B cell (primary cell): ENCODE measurements around the gene FRMD4B. TPM values are rescaled to one million over a fixed set of nuclear protein-coding genes. Genes with fewer than 3 reads are reported as not detected.

Experiments used
- ATAC-seq: fragments of 200-7000 bp; cut with Tn5 transposase; one replicate; pipeline ENCODE4 v1.10.0; 2021; ENCODE audit warnings: low read depth, mild to moderate bottlenecking, moderate number of reproducible peaks, moderate library complexity
- CTCF ChIA-PET: fragments of 350-600 bp; sonication (Branson Sonifier 250); formaldehyde crosslinking; loops from one replicate; lab custom pipeline; 2021; ENCODE audit warnings: antibody characterized with exemption, inconsistent platforms; lab: Charles Lee
- POLR2A ChIA-PET: fragments of 350-600 bp; sonication (Branson Sonifier 250); formaldehyde crosslinking; loops from one replicate; lab custom pipeline; 2021; ENCODE audit warnings: antibody characterized with exemption; lab: Charles Lee
- DNase-seq: peaks from one replicate; pipeline ENCODE4 v3.0.0; 2013
- H2AFZ ChIP-seq: 2 replicates; pipeline ENCODE4 v1.6.1; 2012; ENCODE audit warnings: mild to moderate bottlenecking, low read depth, low read length; ENCODE audit not compliant: insufficient read depth, poor library complexity, severe bottlenecking
- H3K27ac ChIP-seq, 2 donors: 1 replicate in 1 of 2; 2 replicates in 1 of 2; pipeline ENCODE4 v1.5.1; 2012 to 2013; ENCODE audit warnings: low read length in 2 of 2, mild to moderate bottlenecking in 2 of 2, moderate library complexity in 1 of 2
- H3K27me3 ChIP-seq, 4 experiments: fragments of 200-600 bp in 1 of 4; sonication (generic) in 1 of 4; replicated peaks in 1 of 4; 1 replicate in 2 of 4; 2 replicates in 2 of 4; pipeline versions ENCODE4 v1.6.1 to v1.7.0; 2013 to 2016; ENCODE audit warnings: low read length in 3 of 4, mild to moderate bottlenecking in 2 of 4, mixed read lengths in 1 of 4, moderate library complexity in 1 of 4; ENCODE audit not compliant: insufficient read depth in 4 of 4, control insufficient read depth in 3 of 4; ENCODE audit errors: control extremely low read depth in 1 of 4
- H3K36me3 ChIP-seq, 2 experiments: replicated peaks in 1 of 2; 1 replicate in 1 of 2; 2 replicates in 1 of 2; pipeline versions ENCODE4 v1.6.1 to v1.7.1; 2013; ENCODE audit warnings: low read length in 1 of 2; ENCODE audit not compliant: insufficient read depth in 2 of 2, control insufficient read depth in 1 of 2; ENCODE audit errors: control extremely low read depth in 1 of 2, extremely low read depth in 1 of 2
- H3K4me1 ChIP-seq, 2 donors: fragments of 200-600 bp in 1 of 2; sonication (generic) in 1 of 2; 1 replicate in 1 of 2; 2 replicates in 1 of 2; pipeline versions ENCODE4 v1.5.1 to v1.6.1; 2013 to 2017; ENCODE audit warnings: low read length in 2 of 2; ENCODE audit not compliant: control insufficient read depth in 2 of 2, insufficient read depth in 2 of 2
- H3K4me2 ChIP-seq: replicated peaks from 2 replicates; pipeline ENCODE3; 2012; ENCODE audit warnings: mild to moderate bottlenecking, low read depth, low read length; ENCODE audit not compliant: poor library complexity, severe bottlenecking
- H3K4me3 ChIP-seq, 5 experiments: fragments of 200-600 bp in 1 of 5; sonication (generic) in 1 of 5; 1 replicate in 3 of 5; 2 replicates in 2 of 5; pipeline versions ENCODE4 v1.5.1 to v1.7.0; 2011 to 2016; ENCODE audit warnings: low read length in 4 of 5, mild to moderate bottlenecking in 4 of 5, low read depth in 2 of 5, control low read depth in 1 of 5, moderate library complexity in 1 of 5; ENCODE audit not compliant: insufficient read depth in 1 of 5; ENCODE audit errors: control extremely low read depth in 1 of 5, extremely low read depth in 1 of 5
- H3K79me2 ChIP-seq: fragments of 200-600 bp; sonication (generic); one replicate; pipeline ENCODE4 v1.6.0; 2016; ENCODE audit warnings: low read length; ENCODE audit not compliant: control insufficient read depth, insufficient read depth
- H3K9ac ChIP-seq: fragments of 200-600 bp; sonication (generic); 2 replicates; pipeline ENCODE4 v1.6.1; 2017; ENCODE audit warnings: mild to moderate bottlenecking, low read length, moderate library complexity
- H3K9me3 ChIP-seq, 3 donors: one replicate each; pipeline versions ENCODE4 v1.6.1 to v1.7.1; 2013; ENCODE audit warnings: low read length in 2 of 3; ENCODE audit not compliant: control insufficient read depth in 2 of 3, insufficient read depth in 1 of 3; ENCODE audit errors: control extremely low read depth in 1 of 3
- H4K20me1 ChIP-seq: 2 replicates; pipeline ENCODE4 v1.6.0; 2012; ENCODE audit warnings: mild to moderate bottlenecking, low read length; ENCODE audit not compliant: insufficient read depth, control insufficient read depth, poor library complexity, severe bottlenecking
- H3K27ac Mint-ChIP-seq: one replicate; pipeline ENCODE4 v1.8.0; 2021; ENCODE audit warnings: mixed read lengths
- H3K27me3 Mint-ChIP-seq: one replicate; pipeline ENCODE4 v1.8.0; 2021; ENCODE audit warnings: mixed read lengths
- H3K4me1 Mint-ChIP-seq: one replicate; pipeline ENCODE4 v1.8.0; 2021; ENCODE audit warnings: mixed read lengths
- H3K4me3 Mint-ChIP-seq: one replicate; pipeline ENCODE4 v1.8.0; 2021; ENCODE audit warnings: mixed read lengths
- H3K9me3 Mint-ChIP-seq: one replicate; pipeline ENCODE4 v1.8.0; 2022; ENCODE audit warnings: mixed read lengths; ENCODE audit not compliant: insufficient read depth
- EZH2 ChIP-seq: IDR thresholded peaks from 2 replicates; pipeline ENCODE4 v1.6.1; 2012; ENCODE audit warnings: borderline replicate concordance, low read depth, mild to moderate bottlenecking, moderate library complexity, low read length; ENCODE audit not compliant: insufficient read depth, poor library complexity, severe bottlenecking
- WGBS: methylation state at CpG from one replicate; pipeline ENCODE4 v1.1.5; 2013; ENCODE audit warnings: missing lambda C conversion rate; ENCODE audit not compliant: insufficient coverage; 5-methylcytosine and 5-hydroxymethylcytosine counted together
- intact Hi-C: fragments of 100-400 bp; cut with micrococcal nuclease; formaldehyde crosslinking; loops from one replicate; pipeline ENCODE4 v1.10.0; 2022
- polyA plus RNA-seq: library from polyadenylated mRNA; depleted of rRNA; stranded (reverse); fragments of >200 nt; gene quantifications from 2 replicates; pipeline ENCODE4 v1.2.3, GENCODE V29; 2012
- total RNA-seq, 2 donors: library from RNA; stranded (reverse); fragments of 120-200 nt in 1 of 2; gene quantifications; 1 replicate in 1 of 2; 2 replicates in 1 of 2; pipeline versions ENCODE4 v1.2.3 to v1.2.4, GENCODE V29; 2013 to 2022
- TF ChIP-seq, protein P1 (sequence below): fragments of 200-600 bp; IDR thresholded peaks from one replicate; pipeline ENCODE4 v1.8.0; 2022; ENCODE audit warnings: antibody characterized with exemption, mild to moderate bottlenecking

FRMD4B gene
- total and polyA plus RNA-seq, 2 donors (not counting 1 experiment from before 2014, with no cell fraction given): 0.06 to 0.20 TPM

DNA sequence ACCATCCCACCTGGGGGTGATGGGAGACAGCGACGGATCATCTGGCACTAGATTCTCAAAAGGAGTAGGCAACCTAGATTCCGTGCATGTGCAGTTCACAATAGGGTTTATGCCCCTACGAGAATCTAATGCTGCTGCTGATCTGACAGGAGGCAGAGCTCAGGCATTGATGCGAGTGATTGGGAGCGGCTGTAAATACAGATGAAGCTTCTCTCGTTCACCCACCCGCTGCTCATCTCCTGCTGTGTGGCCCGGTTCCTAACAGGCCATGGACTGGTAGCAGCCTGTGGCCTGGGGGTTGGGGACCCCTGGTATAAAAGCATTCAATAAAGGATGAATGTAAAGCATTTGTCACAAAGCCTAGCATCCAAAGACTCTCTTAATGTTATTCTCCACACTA is 126.8 kb downstream of the FRMD4B start:
- Histone ChIP-seq H3K9ac (no peak overlapping the region), H3K27ac (no peak overlapping the region), H3K36me3 (no peaks in the 10 kb centered on the region), H3K4me1 (no peaks in the 10 kb centered on the region), H3K27me3 (no peaks in the 10 kb centered on the region), H3K4me2 (no peak overlapping the region), H4K20me1 (no peaks in the 10 kb centered on the region), H3K79me2 (no peaks in the 10 kb centered on the region), H3K9me3 (peaks cover 0 to 5% (median 0%) of the 10 kb centered on the region in 3 donors), H2AFZ (no peak overlapping the region), H3K4me3 (no peak overlapping the region)
- no peak for ATAC-seq
- H3K4me1 Mint-ChIP-seq: no peaks in the 10 kb centered on the region
- POLR2A ChIA-PET: no interaction called here
- H3K9me3 Mint-ChIP-seq: no peaks in the 10 kb centered on the region
- H3K27me3 Mint-ChIP-seq: no peaks in the 10 kb centered on the region
- no peak overlapping the region for H3K4me3 Mint-ChIP-seq
- intact Hi-C loops: no loop called here
- TF ChIP-seq, protein P1, sequence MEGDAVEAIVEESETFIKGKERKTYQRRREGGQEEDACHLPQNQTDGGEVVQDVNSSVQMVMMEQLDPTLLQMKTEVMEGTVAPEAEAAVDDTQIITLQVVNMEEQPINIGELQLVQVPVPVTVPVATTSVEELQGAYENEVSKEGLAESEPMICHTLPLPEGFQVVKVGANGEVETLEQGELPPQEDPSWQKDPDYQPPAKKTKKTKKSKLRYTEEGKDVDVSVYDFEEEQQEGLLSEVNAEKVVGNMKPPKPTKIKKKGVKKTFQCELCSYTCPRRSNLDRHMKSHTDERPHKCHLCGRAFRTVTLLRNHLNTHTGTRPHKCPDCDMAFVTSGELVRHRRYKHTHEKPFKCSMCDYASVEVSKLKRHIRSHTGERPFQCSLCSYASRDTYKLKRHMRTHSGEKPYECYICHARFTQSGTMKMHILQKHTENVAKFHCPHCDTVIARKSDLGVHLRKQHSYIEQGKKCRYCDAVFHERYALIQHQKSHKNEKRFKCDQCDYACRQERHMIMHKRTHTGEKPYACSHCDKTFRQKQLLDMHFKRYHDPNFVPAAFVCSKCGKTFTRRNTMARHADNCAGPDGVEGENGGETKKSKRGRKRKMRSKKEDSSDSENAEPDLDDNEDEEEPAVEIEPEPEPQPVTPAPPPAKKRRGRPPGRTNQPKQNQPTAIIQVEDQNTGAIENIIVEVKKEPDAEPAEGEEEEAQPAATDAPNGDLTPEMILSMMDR: no peak
- no peak for TF ChIP-seq EZH2
- H3K27ac Mint-ChIP-seq: no peak overlapping the region
- WGBS: 96% methylated on average over 6 of the region's 9 CpGs
- no peak for DNase-seq
- CTCF ChIA-PET: interaction anchor here (0.8 kb wide), 1 partner anchor 98 kb away, joined by 3 read pairs; no protein-coding TSS in a partner anchor

DNA sequence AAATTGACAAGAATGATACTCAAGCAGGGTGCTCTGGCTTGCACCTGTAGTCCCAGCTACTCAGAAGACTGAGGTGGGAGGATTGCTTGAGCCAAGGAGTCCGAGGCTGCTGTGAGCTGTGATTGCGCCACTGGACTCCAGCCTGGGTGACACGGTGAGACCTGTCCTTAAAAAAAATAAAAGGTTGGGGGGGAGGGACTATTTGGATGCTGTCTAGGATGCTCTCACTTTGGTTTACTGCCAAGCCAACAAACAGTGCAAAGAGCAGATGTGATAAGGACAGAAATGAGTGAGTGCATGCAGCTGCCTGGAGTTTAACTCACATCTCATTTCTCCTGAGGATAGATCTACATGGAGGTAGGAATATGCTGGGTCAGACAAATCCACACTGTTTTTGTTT is 130.0 kb downstream of the FRMD4B start:
- TF ChIP-seq, protein P1: no peak
- Histone ChIP-seq H3K27ac (no peak overlapping the region), H3K4me2 (no peak overlapping the region), H3K4me3 (no peak overlapping the region), H2AFZ (no peak overlapping the region), H3K9ac (no peak overlapping the region), H4K20me1 (no peaks in the 10 kb centered on the region), H3K4me1 (no peaks in the 10 kb centered on the region), H3K27me3 (no peaks in the 10 kb centered on the region), H3K9me3 (peaks cover 0 to 5% (median 0%) of the 10 kb centered on the region in 3 donors), H3K36me3 (no peaks in the 10 kb centered on the region), H3K79me2 (no peaks in the 10 kb centered on the region)
- Mint-ChIP-seq H3K9me3 (no peaks in the 10 kb centered on the region), H3K4me1 (no peaks in the 10 kb centered on the region), H3K27me3 (no peaks in the 10 kb centered on the region), H3K27ac (no peak overlapping the region), H3K4me3 (no peak overlapping the region)
- intact Hi-C loops: no loop called here
- ChIA-PET CTCF (no interaction called here), POLR2A (no interaction called here)
- 100% methylated on average over 3 of the region's 3 CpGs for WGBS
- no peak for DNase-seq
- no peak for ATAC-seq
